ENCODE results near the gene MTHFR.

GRCh38 chr1:11764519-11764918 is 41.2 kb downstream of the MTHFR start:
- TF ChIP-seq GATA2 (IDR thresholded peaks at IDR 0.05; ENCODE audit: low read depth, low read length): no peak
- TF ChIP-seq GATA3 (IDR thresholded peaks at IDR 0.05; ENCODE audit: low read depth, low read length): no peak
